GM18511 (cell line): ENCODE results near the gene SMC6.
A peak's percentile ranks its signal among the peaks of the same experiment; 100 is the strongest.

Source experiments
- ATAC-seq: cut with Tn5 transposase; IDR thresholded peaks from one replicate; pipeline ENCODE4 v1.9.1; 2021; ENCODE audit warnings: mild to moderate bottlenecking, moderate library complexity; ENCODE audit not compliant: unreplicated experiment

SMC6 gene

DNA sequence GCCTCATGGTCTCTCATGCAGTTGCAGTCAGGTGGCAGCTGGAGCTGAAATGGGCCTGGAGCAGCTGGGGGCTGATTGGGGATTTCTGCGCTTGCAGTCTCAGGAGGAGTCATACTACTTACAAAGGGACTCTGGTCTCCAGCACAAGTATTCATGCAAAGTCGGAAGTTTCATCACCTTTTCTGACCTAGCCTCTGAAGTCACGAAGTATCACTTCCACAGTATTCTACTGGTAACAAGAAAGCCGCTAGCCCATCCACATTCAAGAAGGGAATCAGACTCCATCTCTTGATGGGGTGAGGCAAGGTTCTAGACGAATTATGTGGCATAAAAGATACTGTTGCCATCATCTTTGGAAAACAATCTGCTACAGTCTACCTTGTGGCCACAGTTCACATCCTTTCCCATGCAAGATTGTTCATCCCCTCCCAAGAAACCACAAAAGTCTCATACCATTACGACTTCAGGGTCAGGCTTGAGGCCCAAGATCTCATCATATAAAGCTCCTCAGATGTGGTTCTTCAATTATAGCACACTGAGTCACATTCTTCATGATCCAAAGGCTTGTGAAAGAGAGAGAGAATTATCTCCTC is 95.3 kb downstream of the SMC6 start:
- peak; percentile 90 for ATAC-seq

DNA sequence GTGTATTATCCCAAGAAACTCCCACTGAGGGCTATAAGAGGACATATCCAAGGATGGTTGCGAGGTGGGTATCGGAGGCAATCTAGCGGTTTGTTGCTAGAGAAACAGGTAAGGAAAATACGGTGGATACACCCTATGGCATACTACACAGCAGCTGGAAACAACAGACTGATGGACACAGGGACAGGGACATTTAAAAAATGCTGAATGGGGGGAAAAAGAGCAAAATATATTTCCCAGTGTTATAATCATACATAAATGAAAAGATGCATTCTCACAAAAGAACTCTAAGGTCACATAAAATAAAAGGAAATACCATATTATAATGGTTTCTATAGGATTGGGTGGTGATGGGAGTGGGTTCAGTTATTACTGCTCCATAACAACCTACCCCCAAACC is 95.9 kb downstream of the SMC6 start:
- ATAC-seq, result no peak

DNA sequence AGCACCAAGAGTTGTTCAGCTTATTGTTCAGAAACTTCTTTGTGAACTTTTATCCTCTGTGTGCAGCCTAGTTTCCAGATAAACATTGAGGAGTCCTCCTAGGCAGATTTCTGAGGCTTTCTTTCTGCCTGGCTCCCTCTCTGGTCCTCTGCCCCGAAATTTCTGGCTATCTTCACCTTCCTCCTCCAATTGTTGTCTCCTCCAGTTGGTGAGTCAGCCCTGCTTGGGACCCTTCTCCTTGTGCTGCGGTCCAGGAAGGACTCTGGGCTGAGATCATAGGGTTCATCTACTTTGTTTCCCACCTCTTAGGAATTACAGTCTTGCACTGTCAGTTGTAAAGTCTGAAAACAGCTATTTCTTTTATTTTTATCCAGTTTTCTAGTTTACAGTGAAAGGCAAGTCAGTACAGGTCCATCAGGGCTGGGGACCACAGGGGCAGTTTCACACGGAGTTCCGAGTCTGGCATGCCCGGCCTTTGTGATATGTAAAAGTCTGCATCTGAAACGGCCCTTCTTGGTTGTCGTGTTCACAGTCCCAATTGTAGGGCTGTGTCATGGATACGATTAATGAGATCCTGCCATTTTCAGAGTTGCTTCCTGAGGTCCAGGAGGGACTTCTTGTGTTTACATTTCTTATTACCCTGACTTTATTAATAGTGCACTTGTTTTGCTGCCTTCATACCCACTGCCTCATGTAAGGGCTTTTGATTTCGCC is 100.8 kb downstream of the SMC6 start:
- no peak for ATAC-seq

GRCh38 chr2:17649026-17649425 is 104.6 kb downstream of the SMC6 start:
- no peak for ATAC-seq

GRCh38 chr2:17648581-17648980 is 105.0 kb downstream of the SMC6 start:
- no peak for ATAC-seq

DNA sequence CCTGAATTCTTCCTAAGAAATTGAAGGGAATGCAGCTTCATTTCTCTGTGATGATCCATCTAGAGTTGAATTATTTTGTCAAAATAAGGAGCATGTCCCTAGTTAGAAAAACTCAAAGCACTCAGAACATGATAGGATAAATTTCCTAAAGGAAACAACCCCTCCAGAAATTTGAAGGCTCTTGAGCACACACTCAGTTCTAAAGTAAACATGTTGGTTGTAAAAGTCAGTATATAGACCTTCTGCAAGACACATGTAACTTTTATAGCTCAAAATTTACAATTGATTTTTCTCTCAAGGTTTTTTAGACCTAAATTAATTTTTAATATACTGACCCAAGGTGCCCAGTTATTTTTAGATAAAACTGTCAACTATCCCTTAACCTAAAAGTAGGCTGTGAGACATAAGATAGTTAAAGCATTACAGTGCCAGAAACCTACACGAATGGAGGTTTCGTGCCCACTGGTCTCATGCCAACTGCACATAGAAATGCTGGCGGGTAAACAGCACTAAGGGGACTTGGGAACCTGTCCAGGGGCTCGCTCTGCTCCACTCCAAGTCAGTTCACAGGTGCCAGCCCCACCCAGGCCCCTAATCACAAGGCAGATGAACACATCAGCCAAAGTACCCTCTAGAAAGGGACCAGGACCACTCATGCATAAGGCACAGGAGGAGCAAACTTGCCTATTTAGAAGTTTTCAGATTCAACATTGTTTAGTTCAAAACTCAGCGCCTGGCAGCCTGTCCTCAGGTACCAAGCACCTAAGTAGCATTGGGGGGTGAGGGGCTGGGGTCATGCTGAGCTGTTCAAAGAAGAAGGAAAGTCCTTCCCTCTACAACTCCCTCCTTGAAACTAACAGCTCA is 106.5 kb downstream of the SMC6 start:
- no peak for ATAC-seq

DNA sequence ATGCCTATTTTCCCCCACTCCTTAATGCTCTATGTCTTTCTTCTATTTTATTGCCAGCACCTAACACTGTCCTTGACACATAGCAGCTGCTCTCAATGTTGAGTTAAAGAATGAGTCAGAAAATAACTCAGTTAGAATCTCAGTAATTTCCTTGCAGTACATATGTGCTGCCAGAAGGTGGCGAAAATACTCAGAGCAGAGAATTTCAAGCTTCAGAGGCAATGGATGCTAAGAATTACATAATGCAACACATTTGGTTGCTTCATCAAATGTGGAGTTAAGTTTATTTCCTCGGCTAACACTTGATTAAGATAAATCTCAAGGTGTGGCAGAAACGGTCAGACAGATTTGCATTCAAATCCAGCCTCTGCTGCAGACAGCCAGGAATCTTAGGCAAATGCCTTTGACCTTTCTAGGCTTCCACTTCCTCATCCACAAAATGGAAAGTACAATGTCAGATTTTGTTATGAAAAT is 107.5 kb downstream of the SMC6 start:
- peak; percentile 76 for ATAC-seq

- no peak for ATAC-seq
Measured at GRCh38 chr2:17644997-17645720, 108.5 kb downstream of the SMC6 start.

DNA sequence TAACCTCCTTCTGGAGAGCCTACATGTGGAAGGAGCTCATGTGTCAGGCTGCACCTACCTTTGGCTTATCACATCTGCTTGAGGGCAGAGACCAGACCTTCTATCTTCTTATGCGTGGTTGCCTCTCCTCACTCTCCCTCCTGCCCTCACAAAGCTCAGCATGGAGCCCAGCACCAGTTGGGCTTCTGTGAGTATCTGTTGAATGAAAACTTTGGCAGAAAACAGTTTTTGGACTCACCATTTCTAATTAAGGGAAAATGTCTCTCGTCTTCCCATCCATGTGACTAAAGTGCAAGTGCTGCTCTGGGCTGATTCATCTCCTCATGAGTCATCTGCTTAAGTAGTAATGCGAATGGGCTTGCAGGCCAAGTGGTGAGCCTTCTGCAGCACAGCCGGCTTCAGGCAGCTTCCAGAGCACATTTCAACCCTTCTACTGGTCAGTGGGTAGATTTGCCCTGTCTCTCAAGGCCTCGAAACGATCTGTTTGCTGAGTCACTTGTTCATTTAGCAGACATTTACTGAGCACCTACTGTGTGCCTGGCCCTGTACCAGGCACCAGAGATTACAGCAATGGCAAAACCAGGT is 110.5 kb downstream of the SMC6 start:
- no peak for ATAC-seq

- ATAC-seq, result no peak
Measured at GRCh38 chr2:17640406-17640805, 113.2 kb downstream of the SMC6 start.

- ATAC-seq, result no peak
Measured at GRCh38 chr2:17638196-17638743, 115.3 kb downstream of the SMC6 start.

DNA sequence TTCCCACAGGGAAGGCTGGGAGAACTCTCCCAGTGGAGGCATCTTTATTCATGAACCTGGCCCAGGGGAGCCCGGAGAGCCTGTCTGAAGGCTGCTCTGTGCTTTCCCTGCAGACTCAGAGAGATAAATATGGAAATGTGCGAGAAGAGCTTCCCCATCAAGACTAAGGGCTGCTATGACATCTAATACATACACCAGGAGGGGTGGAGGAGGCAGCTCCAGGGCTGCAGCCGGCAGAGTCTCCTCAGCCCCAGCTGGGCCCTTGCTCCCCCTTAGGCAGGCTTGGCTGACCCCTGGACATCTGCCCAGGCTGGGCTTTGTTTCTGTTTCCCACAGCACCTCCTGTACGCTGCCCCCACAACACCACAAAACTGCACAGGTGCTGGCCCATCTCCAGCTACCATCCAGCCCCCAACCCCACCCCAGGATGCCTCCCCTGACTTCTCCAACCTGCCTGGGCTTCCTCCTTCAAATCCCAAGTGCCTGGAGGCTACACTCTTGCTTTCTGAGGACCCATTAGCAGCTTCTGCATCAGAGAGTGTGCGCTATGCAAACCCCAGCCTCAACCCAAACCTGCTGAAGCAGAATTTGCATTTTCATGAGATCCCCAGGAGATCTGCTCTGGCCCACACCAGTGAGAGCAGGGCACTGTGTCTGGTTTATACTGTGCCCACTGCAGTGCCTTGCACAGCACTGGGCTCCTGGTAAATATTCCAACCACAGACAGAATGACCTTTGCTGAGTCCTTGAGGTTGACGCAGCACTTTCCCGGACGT is 116.3 kb downstream of the SMC6 start:
- ATAC-seq, result no peak

GRCh38 chr2:17636257-17636656 is 117.4 kb downstream of the SMC6 start:
- no peak for ATAC-seq

GRCh38 chr2:17634997-17635396 is 118.6 kb downstream of the SMC6 start:
- ATAC-seq, result no peak

GRCh38 chr2:17630089-17630488 is 123.5 kb downstream of the SMC6 start:
- ATAC-seq, result no peak

DNA sequence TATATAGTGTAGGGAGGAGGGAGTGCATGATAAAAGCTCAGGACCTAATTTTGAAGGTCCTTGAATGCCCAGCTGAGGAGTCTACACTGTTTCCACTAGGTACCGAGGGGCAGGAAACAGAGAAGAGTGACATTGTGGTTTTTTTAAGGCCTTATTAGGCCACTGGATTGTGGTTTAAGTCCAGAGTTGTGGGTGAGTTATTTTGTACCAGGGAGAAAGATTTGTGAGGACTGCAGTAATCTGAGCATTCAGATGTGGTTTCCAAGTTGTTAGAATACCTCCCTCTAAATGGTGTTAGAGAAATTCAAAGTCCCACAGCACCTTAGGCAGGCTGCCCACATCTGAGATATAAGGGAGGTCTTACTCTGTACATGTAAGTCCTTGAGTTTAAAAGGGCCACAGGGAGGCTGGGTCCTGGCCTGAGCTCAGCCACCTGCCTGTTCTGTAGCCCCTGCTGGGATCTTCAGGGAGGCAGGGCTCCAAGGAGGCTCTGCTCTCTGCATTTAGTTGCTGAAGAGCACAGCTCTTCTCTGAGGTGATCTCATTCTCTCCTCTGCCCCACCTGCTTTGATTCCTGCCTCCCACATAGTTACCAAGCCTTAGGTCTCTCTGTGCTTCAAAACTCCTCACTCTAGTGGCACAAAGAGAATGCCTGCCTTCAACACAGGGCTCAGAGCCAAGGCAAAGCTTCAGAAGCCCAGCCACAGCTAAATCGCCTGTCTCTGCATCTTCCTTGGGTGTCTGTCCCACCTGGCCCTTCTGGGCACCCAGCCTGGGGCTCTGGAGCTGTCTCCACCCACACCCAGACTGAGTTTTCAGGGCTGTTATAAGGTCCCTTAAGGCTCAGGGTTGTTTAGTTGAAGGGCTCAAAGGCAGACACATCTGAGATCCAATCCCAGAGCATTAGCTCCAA is 125.0 kb downstream of the SMC6 start:
- peak; percentile 56 for ATAC-seq

- ATAC-seq, result no peak
Measured at GRCh38 chr2:17627434-17627833, 126.2 kb downstream of the SMC6 start.

GRCh38 chr2:17626986-17627385 is 126.6 kb downstream of the SMC6 start:
- no peak for ATAC-seq

DNA sequence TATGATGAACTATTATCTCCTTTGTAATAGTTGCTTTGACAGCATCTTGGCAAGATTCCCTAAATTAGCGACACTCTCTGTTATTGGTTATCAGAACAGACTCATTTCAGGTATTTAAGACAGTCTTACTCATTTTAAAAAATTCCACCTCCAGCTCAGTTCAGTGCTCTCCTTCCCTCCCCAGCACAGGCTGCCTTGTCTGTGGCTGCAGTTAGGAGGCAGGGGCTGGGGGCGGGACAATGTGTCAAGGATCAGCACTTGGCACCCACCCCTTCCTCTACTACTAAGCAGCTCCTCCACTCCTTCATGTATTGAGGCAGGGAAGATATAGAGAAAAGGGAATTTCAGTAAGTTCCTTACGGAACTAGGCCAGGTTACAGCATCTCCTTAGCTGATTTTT is 128.2 kb downstream of the SMC6 start:
- no peak for ATAC-seq
